Activated naive CD4-positive, alpha-beta T cell treated with anti-CD3 and anti-CD28 coated beads, Interleukin-2, amount 50 U/mL, for 24 hours (primary cell): ENCODE measurements around the gene UPK1B.

Source experiments
- H3K27ac Mint-ChIP-seq: one replicate; pipeline ENCODE4 v1.8.0; 2021; ENCODE audit warnings: mild to moderate bottlenecking, mixed read lengths
- H3K27me3 Mint-ChIP-seq: one replicate; pipeline ENCODE4 v1.8.0; 2021; ENCODE audit warnings: mixed read lengths
- H3K36me3 Mint-ChIP-seq: one replicate; pipeline ENCODE4 v1.8.0; 2021; ENCODE audit warnings: mixed read lengths
- H3K4me1 Mint-ChIP-seq: one replicate; pipeline ENCODE4 v1.8.0; 2021; ENCODE audit warnings: mixed read lengths
- H3K4me3 Mint-ChIP-seq: one replicate; pipeline ENCODE4 v1.8.0; 2021; ENCODE audit warnings: mild to moderate bottlenecking, mixed read lengths
- H3K9me3 Mint-ChIP-seq: one replicate; pipeline ENCODE4 v1.8.0; 2021; ENCODE audit warnings: mixed read lengths

UPK1B gene

GRCh38 chr3:119195911-119196310 is 22.5 kb downstream of the UPK1B start:
- no peak overlapping the region for H3K27ac Mint-ChIP-seq
- H3K4me3 Mint-ChIP-seq: no peak overlapping the region
- no peaks in the 10 kb centered on the region for H3K9me3 Mint-ChIP-seq
- H3K27me3 Mint-ChIP-seq: no peaks in the 10 kb centered on the region
- H3K36me3 Mint-ChIP-seq: peaks cover 3% of the 10 kb centered on the region
- H3K4me1 Mint-ChIP-seq: no peaks in the 10 kb centered on the region

GRCh38 chr3:119205209-119205608 is 31.8 kb downstream of the UPK1B start:
- Mint-ChIP-seq H3K27ac (no peak overlapping the region), H3K27me3 (no peaks in the 10 kb centered on the region), H3K9me3 (no peaks in the 10 kb centered on the region), H3K4me3 (peak overlapping the region; percentile 47), H3K4me1 (peaks cover 68% of the 10 kb centered on the region), H3K36me3 (peaks cover 8% of the 10 kb centered on the region)

GRCh38 chr3:119205685-119206084 is 32.3 kb downstream of the UPK1B start:
- peak overlapping the region; percentile 57 for H3K27ac Mint-ChIP-seq
- peaks cover 13% of the 10 kb centered on the region for H3K36me3 Mint-ChIP-seq
- H3K9me3 Mint-ChIP-seq: no peaks in the 10 kb centered on the region
- no peak overlapping the region for H3K4me3 Mint-ChIP-seq
- H3K27me3 Mint-ChIP-seq: no peaks in the 10 kb centered on the region
- H3K4me1 Mint-ChIP-seq: peaks cover 73% of the 10 kb centered on the region

- peaks cover 19% of the 10 kb centered on the region for H3K36me3 Mint-ChIP-seq
- peaks cover 78% of the 10 kb centered on the region for H3K4me1 Mint-ChIP-seq
- H3K4me3 Mint-ChIP-seq: peak overlapping the region; percentile 45
- no peaks in the 10 kb centered on the region for H3K9me3 Mint-ChIP-seq
- no peaks in the 10 kb centered on the region for H3K27me3 Mint-ChIP-seq
- peak overlapping the region; percentile 80 for H3K27ac Mint-ChIP-seq
These were observed 33.5 kb downstream of the UPK1B start for GRCh38 chr3:119206611-119207511.

- Mint-ChIP-seq H3K4me3 (peak overlapping the region; percentile 45), H3K4me1 (peaks cover 83% of the 10 kb centered on the region), H3K36me3 (peaks cover 23% of the 10 kb centered on the region), H3K27ac (peak overlapping the region; percentile 80), H3K27me3 (no peaks in the 10 kb centered on the region), H3K9me3 (no peaks in the 10 kb centered on the region)
These were observed 34.1 kb downstream of the UPK1B start for GRCh38 chr3:119207512-119207875.

- no peak overlapping the region for H3K27ac Mint-ChIP-seq
- peaks cover 74% of the 10 kb centered on the region for H3K4me1 Mint-ChIP-seq
- H3K27me3 Mint-ChIP-seq: no peaks in the 10 kb centered on the region
- H3K4me3 Mint-ChIP-seq: no peak overlapping the region
- H3K36me3 Mint-ChIP-seq: peaks cover 34% of the 10 kb centered on the region
- H3K9me3 Mint-ChIP-seq: no peaks in the 10 kb centered on the region
These were observed 37.8 kb downstream of the UPK1B start for GRCh38 chr3:119211193-119211592.

GRCh38 chr3:119211803-119212202 is 38.4 kb downstream of the UPK1B start:
- no peaks in the 10 kb centered on the region for H3K27me3 Mint-ChIP-seq
- H3K4me3 Mint-ChIP-seq: no peak overlapping the region
- H3K36me3 Mint-ChIP-seq: peaks cover 34% of the 10 kb centered on the region
- H3K27ac Mint-ChIP-seq: peak overlapping the region; percentile 82
- no peaks in the 10 kb centered on the region for H3K9me3 Mint-ChIP-seq
- peaks cover 69% of the 10 kb centered on the region for H3K4me1 Mint-ChIP-seq

GRCh38 chr3:119219069-119219468 is 45.7 kb downstream of the UPK1B start:
- Mint-ChIP-seq H3K27ac (peak overlapping the region; percentile 98), H3K4me3 (peak overlapping the region; percentile 71), H3K36me3 (peaks cover 32% of the 10 kb centered on the region), H3K4me1 (peaks cover 67% of the 10 kb centered on the region), H3K27me3 (no peaks in the 10 kb centered on the region), H3K9me3 (no peaks in the 10 kb centered on the region)

- no peak overlapping the region for H3K4me3 Mint-ChIP-seq
- H3K9me3 Mint-ChIP-seq: no peaks in the 10 kb centered on the region
- H3K27me3 Mint-ChIP-seq: no peaks in the 10 kb centered on the region
- H3K36me3 Mint-ChIP-seq: peaks cover 35% of the 10 kb centered on the region
- H3K4me1 Mint-ChIP-seq: peaks cover 74% of the 10 kb centered on the region
- H3K27ac Mint-ChIP-seq: peak overlapping the region; percentile 93
These were observed 46.8 kb downstream of the UPK1B start for GRCh38 chr3:119220198-119220597.

- peaks cover 75% of the 10 kb centered on the region for H3K4me1 Mint-ChIP-seq
- H3K9me3 Mint-ChIP-seq: no peaks in the 10 kb centered on the region
- H3K4me3 Mint-ChIP-seq: no peak overlapping the region
- peak overlapping the region; percentile 93 for H3K27ac Mint-ChIP-seq
- H3K27me3 Mint-ChIP-seq: no peaks in the 10 kb centered on the region
- H3K36me3 Mint-ChIP-seq: peaks cover 30% of the 10 kb centered on the region
These were observed 47.7 kb downstream of the UPK1B start for GRCh38 chr3:119220970-119221667.

- Mint-ChIP-seq H3K27me3 (no peaks in the 10 kb centered on the region), H3K27ac (peak overlapping the region; percentile 93), H3K4me3 (no peak overlapping the region), H3K36me3 (peaks cover 32% of the 10 kb centered on the region), H3K9me3 (no peaks in the 10 kb centered on the region), H3K4me1 (peaks cover 81% of the 10 kb centered on the region)
These were observed 48.5 kb downstream of the UPK1B start for GRCh38 chr3:119221779-119222320.

- Mint-ChIP-seq H3K9me3 (no peaks in the 10 kb centered on the region), H3K4me3 (no peak overlapping the region), H3K4me1 (peaks cover 81% of the 10 kb centered on the region), H3K27ac (peak overlapping the region; percentile 93), H3K36me3 (peaks cover 31% of the 10 kb centered on the region), H3K27me3 (no peaks in the 10 kb centered on the region)
These were observed 49.0 kb downstream of the UPK1B start for GRCh38 chr3:119222391-119222790.

- Mint-ChIP-seq H3K4me3 (no peak overlapping the region), H3K27me3 (no peaks in the 10 kb centered on the region), H3K27ac (peak overlapping the region; percentile 75), H3K36me3 (peaks cover 35% of the 10 kb centered on the region), H3K9me3 (no peaks in the 10 kb centered on the region), H3K4me1 (peaks cover 89% of the 10 kb centered on the region)
These were observed 50.1 kb downstream of the UPK1B start for GRCh38 chr3:119223511-119223910.

GRCh38 chr3:119225121-119225520 is 51.7 kb downstream of the UPK1B start:
- peaks cover 83% of the 10 kb centered on the region for H3K4me1 Mint-ChIP-seq
- no peaks in the 10 kb centered on the region for H3K9me3 Mint-ChIP-seq
- H3K36me3 Mint-ChIP-seq: peaks cover 33% of the 10 kb centered on the region
- peak overlapping the region; percentile 47 for H3K27ac Mint-ChIP-seq
- no peak overlapping the region for H3K4me3 Mint-ChIP-seq
- H3K27me3 Mint-ChIP-seq: no peaks in the 10 kb centered on the region

- Mint-ChIP-seq H3K9me3 (no peaks in the 10 kb centered on the region), H3K36me3 (peaks cover 37% of the 10 kb centered on the region), H3K4me1 (peaks cover 82% of the 10 kb centered on the region), H3K27ac (peak overlapping the region; percentile 61), H3K4me3 (no peak overlapping the region), H3K27me3 (no peaks in the 10 kb centered on the region)
These were observed 53.9 kb downstream of the UPK1B start for GRCh38 chr3:119227070-119227850.
